ENCODE results near the gene FOXP4. TPM values are rescaled to one million over a fixed set of nuclear protein-coding genes. Genes with fewer than 3 reads are reported as not detected.
A peak's percentile ranks its signal among the peaks of the same experiment; 100 is the strongest.

FOXP4 gene
- total and polyA plus RNA-seq, 2 of the 13 experiments (the other 11 are each of a cell fraction or from before 2014, with no cell fraction given): 11.0 to 12.4 TPM

DNA sequence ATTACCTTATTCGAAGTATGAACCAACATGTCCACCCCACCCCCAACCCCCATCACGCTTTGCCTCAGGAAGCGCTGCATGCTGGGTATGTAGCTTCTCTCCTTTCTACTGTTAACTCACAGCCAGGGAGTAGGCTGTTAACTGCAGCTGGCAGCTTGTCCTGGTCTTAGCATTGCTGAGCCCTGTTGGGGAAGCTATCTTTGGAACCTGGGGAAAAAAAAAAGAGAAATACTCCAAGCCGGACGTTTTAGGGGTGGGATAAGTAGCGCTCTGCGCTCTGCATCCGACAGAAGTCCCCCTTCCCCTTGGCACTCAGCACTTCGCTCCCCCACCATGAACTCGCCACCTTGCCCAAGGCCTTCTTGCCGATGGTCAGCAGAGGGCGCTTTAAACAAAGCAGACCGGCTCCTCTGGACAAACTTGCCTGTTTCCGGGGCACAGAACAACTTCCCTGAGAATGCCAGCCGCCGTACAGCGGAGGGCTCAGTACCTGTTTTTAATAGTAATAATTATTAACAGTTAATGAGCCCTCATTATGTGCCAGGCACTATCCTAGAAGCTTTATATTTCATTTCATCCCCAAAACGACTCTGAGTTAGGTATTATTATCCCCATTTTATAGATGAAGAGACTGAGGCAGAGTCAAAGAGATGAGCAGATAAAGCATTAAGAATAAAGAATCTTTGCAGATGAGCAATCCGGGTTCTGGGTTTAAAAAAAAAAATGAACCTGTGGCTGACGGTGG is 56.9 kb downstream of the FOXP4 start (continued):
- TF ChIP-seq, protein P1, sequence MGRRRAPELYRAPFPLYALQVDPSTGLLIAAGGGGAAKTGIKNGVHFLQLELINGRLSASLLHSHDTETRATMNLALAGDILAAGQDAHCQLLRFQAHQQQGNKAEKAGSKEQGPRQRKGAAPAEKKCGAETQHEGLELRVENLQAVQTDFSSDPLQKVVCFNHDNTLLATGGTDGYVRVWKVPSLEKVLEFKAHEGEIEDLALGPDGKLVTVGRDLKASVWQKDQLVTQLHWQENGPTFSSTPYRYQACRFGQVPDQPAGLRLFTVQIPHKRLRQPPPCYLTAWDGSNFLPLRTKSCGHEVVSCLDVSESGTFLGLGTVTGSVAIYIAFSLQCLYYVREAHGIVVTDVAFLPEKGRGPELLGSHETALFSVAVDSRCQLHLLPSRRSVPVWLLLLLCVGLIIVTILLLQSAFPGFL (CRISPR knock-in tag; IDR thresholded peaks at IDR 0.05): no peak
- TF ChIP-seq ZNF674 (CRISPR knock-in tag; IDR thresholded peaks at IDR 0.05; ENCODE audit: low read depth): no peak
- peak; percentile 82 for TF ChIP-seq ZNF124 (CRISPR knock-in tag; IDR thresholded peaks at IDR 0.05)
- no peak for TF ChIP-seq ZBTB42 (CRISPR knock-in tag; IDR thresholded peaks at IDR 0.05)
- TF ChIP-seq ZNF549 (CRISPR knock-in tag; IDR thresholded peaks at IDR 0.05): no peak
- no peak for TF ChIP-seq REL (CRISPR knock-in tag; conservative IDR thresholded peaks at IDR 0.05)
- TF ChIP-seq, protein P2, sequence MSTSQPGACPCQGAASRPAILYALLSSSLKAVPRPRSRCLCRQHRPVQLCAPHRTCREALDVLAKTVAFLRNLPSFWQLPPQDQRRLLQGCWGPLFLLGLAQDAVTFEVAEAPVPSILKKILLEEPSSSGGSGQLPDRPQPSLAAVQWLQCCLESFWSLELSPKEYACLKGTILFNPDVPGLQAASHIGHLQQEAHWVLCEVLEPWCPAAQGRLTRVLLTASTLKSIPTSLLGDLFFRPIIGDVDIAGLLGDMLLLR (CRISPR knock-in tag; IDR thresholded peaks at IDR 0.05): no peak
- no peak for TF ChIP-seq ZNF563 (CRISPR knock-in tag; IDR thresholded peaks at IDR 0.05)
- no peak for TF ChIP-seq HHEX (CRISPR knock-in tag; IDR thresholded peaks at IDR 0.05)
- 0 out of 2 replicates have a peak, but pooled peaks have one; percentile 33 for TF ChIP-seq PPARG (CRISPR knock-in tag; conservative IDR thresholded peaks at IDR 0.05)
- TF ChIP-seq MAZ (IDR thresholded peaks at IDR 0.05; ENCODE audit: borderline replicate concordance, low read depth, low read length): no peak
- TF ChIP-seq MAZ (CRISPR knock-in tag; IDR thresholded peaks at IDR 0.05; ENCODE audit: low read depth): no peak
- TF ChIP-seq MAFF (IDR thresholded peaks at IDR 0.05; ENCODE audit: low read depth, low read length): no peak
- no peak for TF ChIP-seq NFYC (CRISPR knock-in tag; IDR thresholded peaks at IDR 0.05)
- TF ChIP-seq DR1 (CRISPR knock-in tag; IDR thresholded peaks at IDR 0.05): no peak
- TF ChIP-seq MTA1 (CRISPR knock-in tag; IDR thresholded peaks at IDR 0.05; ENCODE audit: borderline replicate concordance): no peak
- 0 out of 2 replicates have a peak, but pooled peaks have one; percentile 20 for TF ChIP-seq ARHGAP35 (CRISPR knock-in tag; IDR thresholded peaks at IDR 0.05; ENCODE audit: borderline replicate concordance)
- no peak for TF ChIP-seq ZNF713 (CRISPR knock-in tag; IDR thresholded peaks at IDR 0.05)
- no peak for TF ChIP-seq ZNF367 (CRISPR knock-in tag; IDR thresholded peaks at IDR 0.05; ENCODE audit: borderline replicate concordance)
- TF ChIP-seq, protein P3, sequence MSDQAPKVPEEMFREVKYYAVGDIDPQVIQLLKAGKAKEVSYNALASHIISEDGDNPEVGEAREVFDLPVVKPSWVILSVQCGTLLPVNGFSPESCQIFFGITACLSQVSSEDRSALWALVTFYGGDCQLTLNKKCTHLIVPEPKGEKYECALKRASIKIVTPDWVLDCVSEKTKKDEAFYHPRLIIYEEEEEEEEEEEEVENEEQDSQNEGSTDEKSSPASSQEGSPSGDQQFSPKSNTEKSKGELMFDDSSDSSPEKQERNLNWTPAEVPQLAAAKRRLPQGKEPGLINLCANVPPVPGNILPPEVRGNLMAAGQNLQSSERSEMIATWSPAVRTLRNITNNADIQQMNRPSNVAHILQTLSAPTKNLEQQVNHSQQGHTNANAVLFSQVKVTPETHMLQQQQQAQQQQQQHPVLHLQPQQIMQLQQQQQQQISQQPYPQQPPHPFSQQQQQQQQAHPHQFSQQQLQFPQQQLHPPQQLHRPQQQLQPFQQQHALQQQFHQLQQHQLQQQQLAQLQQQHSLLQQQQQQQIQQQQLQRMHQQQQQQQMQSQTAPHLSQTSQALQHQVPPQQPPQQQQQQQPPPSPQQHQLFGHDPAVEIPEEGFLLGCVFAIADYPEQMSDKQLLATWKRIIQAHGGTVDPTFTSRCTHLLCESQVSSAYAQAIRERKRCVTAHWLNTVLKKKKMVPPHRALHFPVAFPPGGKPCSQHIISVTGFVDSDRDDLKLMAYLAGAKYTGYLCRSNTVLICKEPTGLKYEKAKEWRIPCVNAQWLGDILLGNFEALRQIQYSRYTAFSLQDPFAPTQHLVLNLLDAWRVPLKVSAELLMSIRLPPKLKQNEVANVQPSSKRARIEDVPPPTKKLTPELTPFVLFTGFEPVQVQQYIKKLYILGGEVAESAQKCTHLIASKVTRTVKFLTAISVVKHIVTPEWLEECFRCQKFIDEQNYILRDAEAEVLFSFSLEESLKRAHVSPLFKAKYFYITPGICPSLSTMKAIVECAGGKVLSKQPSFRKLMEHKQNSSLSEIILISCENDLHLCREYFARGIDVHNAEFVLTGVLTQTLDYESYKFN (CRISPR knock-in tag; conservative IDR thresholded peaks at IDR 0.05): 0 out of 2 replicates have a peak, but pooled peaks have one; percentile 18
- TF ChIP-seq PHF20 (CRISPR knock-in tag; IDR thresholded peaks at IDR 0.05): no peak
- no peak for TF ChIP-seq SNRNP70 (IDR thresholded peaks at IDR 0.05; ENCODE audit: low read depth, low read length)
- peak; percentile 95 for TF ChIP-seq STAG1 (CRISPR knock-in tag; IDR thresholded peaks at IDR 0.05)
- no peak for TF ChIP-seq ZSCAN31 (CRISPR knock-in tag; IDR thresholded peaks at IDR 0.05; ENCODE audit: low read depth)
- TF ChIP-seq, protein P4, sequence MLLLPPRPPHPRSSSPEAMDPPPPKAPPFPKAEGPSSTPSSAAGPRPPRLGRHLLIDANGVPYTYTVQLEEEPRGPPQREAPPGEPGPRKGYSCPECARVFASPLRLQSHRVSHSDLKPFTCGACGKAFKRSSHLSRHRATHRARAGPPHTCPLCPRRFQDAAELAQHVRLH (CRISPR knock-in tag; IDR thresholded peaks at IDR 0.05; ENCODE audit: borderline replicate concordance, low read depth): no peak; the same call in 1 of the 2 replicates
- TF ChIP-seq SMAD9 (CRISPR knock-in tag; IDR thresholded peaks at IDR 0.05): no peak

Measured in HepG2 (cell line).